Trophoblast cell (in vitro differentiated cells and primary cell): ENCODE measurements around the gene ACTN4.

Experiments
- DNase-seq, 2 donors: peaks; one replicate each; pipeline ENCODE4 v3.0.0-alpha.2; 2016
- H2AFZ ChIP-seq: 2 replicates; pipeline ENCODE4 v1.6.1; 2013; ENCODE audit warnings: low read length, moderate library complexity, mild to moderate bottlenecking; ENCODE audit not compliant: insufficient read depth, poor library complexity
- H2AK5ac ChIP-seq: 2 replicates; pipeline ENCODE4 v1.6.1; 2013; ENCODE audit warnings: mild to moderate bottlenecking, low read length
- H2BK120ac ChIP-seq: 2 replicates; pipeline ENCODE4 v1.6.1; 2013; ENCODE audit warnings: low read length, mild to moderate bottlenecking, moderate library complexity; ENCODE audit not compliant: insufficient read depth, poor library complexity
- H2BK12ac ChIP-seq: 2 replicates; pipeline ENCODE4 v1.6.1; 2013; ENCODE audit warnings: mild to moderate bottlenecking, low read length, moderate library complexity
- H2BK5ac ChIP-seq: 2 replicates; pipeline ENCODE4 v1.6.1; 2013; ENCODE audit warnings: low read length, low read depth, moderate library complexity, mild to moderate bottlenecking; ENCODE audit not compliant: poor library complexity
- H3K14ac ChIP-seq: 2 replicates; pipeline ENCODE4 v1.6.1; 2013; ENCODE audit warnings: mild to moderate bottlenecking, low read length
- H3K18ac ChIP-seq: 2 replicates; pipeline ENCODE4 v1.6.1; 2013; ENCODE audit warnings: mild to moderate bottlenecking, low read length
- H3K23ac ChIP-seq: 2 replicates; pipeline ENCODE4 v1.6.1; 2013; ENCODE audit warnings: low read length
- H3K27ac ChIP-seq: 2 replicates; pipeline ENCODE4 v1.5.1; 2013; ENCODE audit warnings: low read depth, mild to moderate bottlenecking, inconsistent platforms, low read length, moderate library complexity
- H3K27me3 ChIP-seq: 2 replicates; pipeline ENCODE4 v1.6.1; 2013; ENCODE audit warnings: inconsistent platforms, mild to moderate bottlenecking, low read length, moderate library complexity; ENCODE audit not compliant: insufficient read depth
- H3K36me3 ChIP-seq, 2 experiments: 1 replicate in 1 of 2; 2 replicates in 1 of 2; pipeline ENCODE4 v1.6.1; 2013; ENCODE audit warnings: low read length in 2 of 2, mild to moderate bottlenecking in 2 of 2, moderate library complexity in 1 of 2; ENCODE audit not compliant: insufficient read depth in 2 of 2, control insufficient read depth in 1 of 2
- H3K4ac ChIP-seq: 2 replicates; pipeline ENCODE4 v1.6.1; 2013; ENCODE audit warnings: low read depth, mild to moderate bottlenecking, low read length, moderate library complexity
- H3K4me1 ChIP-seq, 2 experiments: 1 replicate in 1 of 2; 2 replicates in 1 of 2; pipeline ENCODE4 v1.6.1; 2013; ENCODE audit warnings: low read length in 2 of 2, mild to moderate bottlenecking in 2 of 2, moderate library complexity in 1 of 2; ENCODE audit not compliant: insufficient read depth in 2 of 2, control insufficient read depth in 1 of 2
- H3K4me2 ChIP-seq: 2 replicates; pipeline ENCODE4 v1.6.1; 2013; ENCODE audit warnings: inconsistent platforms, mild to moderate bottlenecking, low read length, moderate library complexity
- H3K4me3 ChIP-seq: 2 replicates; pipeline ENCODE4 v1.5.1; 2013; ENCODE audit warnings: mild to moderate bottlenecking, low read depth, low read length, inconsistent platforms
- H3K79me1 ChIP-seq: one replicate; pipeline ENCODE4 v1.6.1; 2013; ENCODE audit warnings: low read length
- H3K79me2 ChIP-seq: 2 replicates; pipeline ENCODE4 v1.6.1; 2013; ENCODE audit warnings: low read length, mild to moderate bottlenecking; ENCODE audit not compliant: control insufficient read depth, insufficient read depth, poor library complexity
- H3K9ac ChIP-seq: 2 replicates; pipeline ENCODE4 v1.6.1; 2013; ENCODE audit warnings: mild to moderate bottlenecking, low read length
- H3K9me3 ChIP-seq: 2 replicates; pipeline ENCODE4 v1.6.1; 2013; ENCODE audit warnings: low read depth, mild to moderate bottlenecking, control low read depth, inconsistent platforms, low read length; ENCODE audit not compliant: insufficient read depth
- H4K12ac ChIP-seq: 2 replicates; pipeline ENCODE4 v1.6.1; 2013; ENCODE audit warnings: low read depth, mild to moderate bottlenecking, low read length, moderate library complexity
- H4K8ac ChIP-seq: 2 replicates; pipeline ENCODE4 v1.6.1; 2013; ENCODE audit warnings: low read depth, mild to moderate bottlenecking, low read length, moderate library complexity
- H4K91ac ChIP-seq: one replicate; pipeline ENCODE4 v1.6.1; 2013; ENCODE audit warnings: low read depth, mild to moderate bottlenecking, low read length, moderate library complexity
- WGBS: extraction: QIAGEN DNeasy Blood & Tissue Kit; methylation state at CpG from one replicate; pipeline ENCODE4 v1.1.7; 2013; ENCODE audit warnings: missing lambda C conversion rate; ENCODE audit not compliant: insufficient read length, insufficient coverage; ENCODE audit errors: extremely low coverage; 5-methylcytosine and 5-hydroxymethylcytosine counted together

ACTN4 gene

GRCh38 chr19:38650172-38650775, 2.8 kb downstream of the ACTN4 start:
- Histone ChIP-seq H3K4me1 (peaks cover 23 to 27% of the 10 kb centered on the region in 2 experiments), H3K79me1 (peaks cover 35% of the 10 kb centered on the region), H3K36me3 (peaks cover 3 to 5% of the 10 kb centered on the region in 2 experiments), H3K27ac (peak overlapping the region; percentile 52), H3K27me3 (no peaks in the 10 kb centered on the region), H3K18ac (peak overlapping the region; percentile 78), H2BK5ac (peak overlapping the region; percentile 53), H2BK12ac (peak overlapping the region; percentile 28), H3K23ac (no peak overlapping the region), H4K12ac (peak overlapping the region; percentile 24), H3K79me2 (peaks cover 52% of the 10 kb centered on the region), H3K4me2 (peak overlapping the region; percentile 84), H3K14ac (peak overlapping the region; percentile 76), H3K9me3 (no peaks in the 10 kb centered on the region), H2AFZ (peak overlapping the region; percentile 23), H3K4me3 (peak overlapping the region; percentile 59), H3K4ac (peak overlapping the region; percentile 100), H2BK120ac (peak overlapping the region; percentile 23), H2AK5ac (no peak overlapping the region), H3K9ac (peak overlapping the region; percentile 73), H4K8ac (peak overlapping the region; percentile 55), H4K91ac (peak overlapping the region; percentile 74)
- DNase-seq: no peak
- no CpG with 5 or more reads among the region's 8 CpGs for WGBS

- Histone ChIP-seq H3K27ac (peak overlapping the region; percentile 49), H3K27me3 (no peaks in the 10 kb centered on the region), H2BK12ac (no peak overlapping the region), H4K91ac (no peak overlapping the region), H3K4me2 (peak overlapping the region; percentile 84), H2BK120ac (no peak overlapping the region), H3K4me1 (peaks cover 23 to 30% of the 10 kb centered on the region in 2 experiments), H4K8ac (no peak overlapping the region), H3K23ac (no peak overlapping the region), H2AFZ (no peak overlapping the region), H3K18ac (no peak overlapping the region), H3K14ac (no peak overlapping the region), H2AK5ac (no peak overlapping the region), H3K4ac (peak overlapping the region; percentile 100), H3K79me2 (peaks cover 53% of the 10 kb centered on the region), H2BK5ac (peak overlapping the region; percentile 22), H4K12ac (no peak overlapping the region), H3K9ac (no peak overlapping the region), H3K36me3 (peaks cover 4 to 6% of the 10 kb centered on the region in 2 experiments), H3K9me3 (no peaks in the 10 kb centered on the region), H3K4me3 (no peak overlapping the region), H3K79me1 (peaks cover 35% of the 10 kb centered on the region)
- DNase-seq: peak in 1 of 2 donors; percentile 61
- no CpG with 5 or more reads among the region's 12 CpGs for WGBS
These were observed 3.6 kb downstream of the ACTN4 start for GRCh38 chr19:38650911-38651584.

DNA sequence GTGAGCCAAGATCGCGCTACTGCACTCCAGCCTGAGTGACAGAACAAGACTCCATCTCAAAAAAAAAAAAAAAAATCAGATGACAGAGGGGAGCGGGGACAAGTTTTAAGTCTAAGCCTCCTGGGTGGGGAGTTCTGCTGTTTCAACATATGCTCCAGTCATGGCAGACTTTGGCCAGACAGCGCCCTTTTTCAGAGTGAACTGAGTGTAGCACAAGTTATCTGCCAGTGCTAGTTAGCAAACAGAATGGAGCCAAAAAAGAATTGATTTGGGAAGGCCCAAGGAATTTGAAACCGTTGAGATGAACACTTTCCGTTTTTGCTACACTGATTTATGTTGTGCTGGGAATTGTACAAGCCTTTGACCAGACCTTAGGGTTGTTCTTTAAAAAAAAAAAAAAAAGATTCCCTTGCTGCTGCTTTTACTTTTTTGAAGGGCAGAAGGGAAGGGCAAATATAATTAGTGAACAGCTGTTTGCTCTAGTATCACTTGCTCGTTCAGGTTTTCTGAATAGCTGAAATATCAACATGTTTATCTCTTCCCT, 5.7 kb downstream of the ACTN4 start:
- Histone ChIP-seq H3K27me3 (no peaks in the 10 kb centered on the region), H3K23ac (no peak overlapping the region), H3K9me3 (no peaks in the 10 kb centered on the region), H3K27ac (no peak overlapping the region), H4K91ac (no peak overlapping the region), H3K14ac (no peak overlapping the region), H3K4ac (peak overlapping the region; percentile 70), H3K36me3 (peaks cover 7 to 14% of the 10 kb centered on the region in 2 experiments), H2AFZ (no peak overlapping the region), H4K12ac (no peak overlapping the region), H3K9ac (no peak overlapping the region), H2BK12ac (no peak overlapping the region), H3K4me1 (peaks cover 34 to 43% of the 10 kb centered on the region in 2 experiments), H3K79me1 (peaks cover 37% of the 10 kb centered on the region), H4K8ac (no peak overlapping the region), H3K18ac (no peak overlapping the region), H2BK5ac (no peak overlapping the region), H2BK120ac (no peak overlapping the region), H3K4me2 (no peak overlapping the region), H3K4me3 (no peak overlapping the region), H3K79me2 (peaks cover 56% of the 10 kb centered on the region), H2AK5ac (no peak overlapping the region)
- no CpG with 5 or more reads among the region's 7 CpGs for WGBS
- DNase-seq: peak in 1 of 2 donors; percentile 54

- Histone ChIP-seq H2BK120ac (no peak overlapping the region), H3K79me1 (peaks cover 33% of the 10 kb centered on the region), H3K79me2 (peaks cover 44% of the 10 kb centered on the region), H3K27me3 (no peaks in the 10 kb centered on the region), H3K4ac (peak overlapping the region; percentile 2), H2AFZ (no peak overlapping the region), H3K4me2 (peak overlapping the region; percentile 1), H4K12ac (no peak overlapping the region), H3K4me1 (peaks cover 38 to 50% of the 10 kb centered on the region in 2 experiments), H3K36me3 (peaks cover 7 to 14% of the 10 kb centered on the region in 2 experiments), H3K18ac (no peak overlapping the region), H2BK5ac (no peak overlapping the region), H3K14ac (no peak overlapping the region), H2BK12ac (no peak overlapping the region), H4K8ac (no peak overlapping the region), H3K23ac (no peak overlapping the region), H3K9ac (no peak overlapping the region), H4K91ac (no peak overlapping the region), H3K9me3 (no peaks in the 10 kb centered on the region), H3K27ac (no peak overlapping the region), H3K4me3 (no peak overlapping the region), H2AK5ac (no peak overlapping the region)
- no CpG with 5 or more reads among the region's 6 CpGs for WGBS
- DNase-seq: no peak
These were observed 7.2 kb downstream of the ACTN4 start for GRCh38 chr19:38654628-38655055.
